ENCODE measurements around the gene NADK. TPM values are rescaled to one million over a fixed set of nuclear protein-coding genes. Genes with fewer than 3 reads are reported as not detected.

The NADK gene
- total RNA-seq, 1 donor from 2014 or later = 66.0 TPM

DNA sequence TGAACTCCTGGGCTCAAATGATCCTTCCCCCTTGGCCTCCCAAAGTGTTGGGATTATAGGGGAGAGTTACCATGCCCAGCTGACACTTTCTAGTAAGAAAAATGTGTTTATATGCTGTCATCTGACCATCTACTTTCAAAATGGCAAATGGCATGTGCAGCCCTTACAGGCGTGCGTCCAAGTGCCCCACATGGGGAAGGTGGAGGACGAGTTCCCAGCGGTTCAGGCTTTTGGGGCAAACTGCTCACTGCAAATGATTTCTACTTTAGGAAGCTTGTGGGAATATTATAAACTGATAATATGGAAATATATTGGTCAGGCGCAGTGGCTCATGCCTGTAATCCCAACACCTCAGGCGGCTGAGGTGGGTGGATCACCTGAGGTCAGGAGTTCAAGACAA is 41.5 kb upstream of the NADK start:
- Mint-ChIP-seq H3K27ac (ENCODE audit: unreplicated experiment) (no peak overlapping the region), H3K36me3 (ENCODE audit: unreplicated experiment) (peaks cover 6% of the 10 kb centered on the region), H3K4me1 (ENCODE audit: low read depth, unreplicated experiment) (no peaks in the 10 kb centered on the region), H3K9me3 (ENCODE audit: unreplicated experiment) (peaks cover 10% of the 10 kb centered on the region), H3K27me3 (ENCODE audit: unreplicated experiment) (peaks cover 5% of the 10 kb centered on the region), H3K4me3 (ENCODE audit: unreplicated experiment) (no peak overlapping the region)
- DNase-seq = no peak
- TF ChIP-seq, protein P1, sequence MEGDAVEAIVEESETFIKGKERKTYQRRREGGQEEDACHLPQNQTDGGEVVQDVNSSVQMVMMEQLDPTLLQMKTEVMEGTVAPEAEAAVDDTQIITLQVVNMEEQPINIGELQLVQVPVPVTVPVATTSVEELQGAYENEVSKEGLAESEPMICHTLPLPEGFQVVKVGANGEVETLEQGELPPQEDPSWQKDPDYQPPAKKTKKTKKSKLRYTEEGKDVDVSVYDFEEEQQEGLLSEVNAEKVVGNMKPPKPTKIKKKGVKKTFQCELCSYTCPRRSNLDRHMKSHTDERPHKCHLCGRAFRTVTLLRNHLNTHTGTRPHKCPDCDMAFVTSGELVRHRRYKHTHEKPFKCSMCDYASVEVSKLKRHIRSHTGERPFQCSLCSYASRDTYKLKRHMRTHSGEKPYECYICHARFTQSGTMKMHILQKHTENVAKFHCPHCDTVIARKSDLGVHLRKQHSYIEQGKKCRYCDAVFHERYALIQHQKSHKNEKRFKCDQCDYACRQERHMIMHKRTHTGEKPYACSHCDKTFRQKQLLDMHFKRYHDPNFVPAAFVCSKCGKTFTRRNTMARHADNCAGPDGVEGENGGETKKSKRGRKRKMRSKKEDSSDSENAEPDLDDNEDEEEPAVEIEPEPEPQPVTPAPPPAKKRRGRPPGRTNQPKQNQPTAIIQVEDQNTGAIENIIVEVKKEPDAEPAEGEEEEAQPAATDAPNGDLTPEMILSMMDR (IDR thresholded peaks at IDR 0.05; ENCODE audit: partially characterized antibody, unreplicated experiment) = no peak

DNA sequence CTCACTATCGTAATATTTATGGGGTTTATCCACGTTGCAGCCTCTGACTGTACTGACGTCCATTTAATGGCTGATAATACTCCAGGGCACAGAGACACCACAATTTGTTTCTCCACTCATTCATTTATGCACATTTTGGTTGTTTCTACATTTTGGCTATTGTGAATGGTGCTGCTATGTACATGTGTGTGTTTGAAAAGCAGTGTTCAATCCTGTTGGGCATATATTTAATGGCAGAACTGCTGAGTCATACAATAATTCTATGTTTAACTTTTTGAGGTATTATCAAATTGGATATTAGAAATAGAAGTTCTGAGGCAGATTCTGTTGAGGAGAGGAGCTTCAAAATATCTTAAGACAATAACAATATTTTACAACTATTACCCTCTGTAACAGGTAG is 39.0 kb upstream of the NADK start:
- H3K27ac Mint-ChIP-seq (ENCODE audit: unreplicated experiment) = no peak overlapping the region
- peaks cover 6% of the 10 kb centered on the region for H3K36me3 Mint-ChIP-seq (ENCODE audit: unreplicated experiment)
- no peaks in the 10 kb centered on the region for H3K4me1 Mint-ChIP-seq (ENCODE audit: low read depth, unreplicated experiment)
- peaks cover 10% of the 10 kb centered on the region for H3K9me3 Mint-ChIP-seq (ENCODE audit: unreplicated experiment)
- no peak overlapping the region for H3K4me3 Mint-ChIP-seq (ENCODE audit: unreplicated experiment)
- TF ChIP-seq, protein P1 (IDR thresholded peaks at IDR 0.05; ENCODE audit: partially characterized antibody, unreplicated experiment) = no peak
- peaks cover 6% of the 10 kb centered on the region for H3K27me3 Mint-ChIP-seq (ENCODE audit: unreplicated experiment)
- no peak for DNase-seq

DNA sequence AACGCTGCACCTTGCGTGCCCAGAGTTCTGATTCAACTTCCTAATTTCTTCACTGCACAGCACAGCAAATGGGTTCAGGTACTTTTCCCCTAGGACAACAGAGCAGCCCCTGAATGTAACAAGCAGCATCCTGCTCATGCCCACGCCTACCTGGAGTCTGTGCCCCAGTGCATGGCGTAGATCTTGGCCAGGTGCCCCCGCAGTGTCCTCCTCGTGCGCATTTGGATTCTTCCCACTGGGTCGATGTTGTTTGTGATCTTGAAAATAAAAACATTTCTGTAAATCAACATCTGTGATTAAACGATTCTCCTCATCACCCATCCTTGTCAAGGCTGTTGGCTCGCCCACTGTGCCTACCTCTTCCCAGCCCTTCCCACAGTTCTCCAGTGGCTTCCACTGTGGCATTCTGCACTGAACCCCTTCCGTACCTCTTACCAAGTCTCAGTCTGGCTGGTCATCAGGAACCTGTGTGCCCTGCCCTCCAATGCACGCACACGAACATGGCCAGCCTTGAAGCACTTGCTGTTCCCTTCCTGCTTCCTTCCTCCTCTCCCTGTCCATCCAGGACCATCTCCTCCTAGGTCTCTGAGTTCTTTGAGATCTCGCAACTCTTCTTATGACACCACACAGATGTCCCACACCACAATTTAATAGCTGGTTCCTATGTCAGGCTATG is 37.5 kb upstream of the NADK start:
- no peak overlapping the region for H3K27ac Mint-ChIP-seq (ENCODE audit: unreplicated experiment)
- peaks cover 4% of the 10 kb centered on the region for H3K27me3 Mint-ChIP-seq (ENCODE audit: unreplicated experiment)
- H3K4me1 Mint-ChIP-seq (ENCODE audit: low read depth, unreplicated experiment) = no peaks in the 10 kb centered on the region
- TF ChIP-seq, protein P1 (IDR thresholded peaks at IDR 0.05; ENCODE audit: partially characterized antibody, unreplicated experiment) = no peak
- DNase-seq = no peak
- H3K36me3 Mint-ChIP-seq (ENCODE audit: unreplicated experiment) = peaks cover 6% of the 10 kb centered on the region
- H3K9me3 Mint-ChIP-seq (ENCODE audit: unreplicated experiment) = peaks cover 10% of the 10 kb centered on the region
- H3K4me3 Mint-ChIP-seq (ENCODE audit: unreplicated experiment) = no peak overlapping the region

DNA sequence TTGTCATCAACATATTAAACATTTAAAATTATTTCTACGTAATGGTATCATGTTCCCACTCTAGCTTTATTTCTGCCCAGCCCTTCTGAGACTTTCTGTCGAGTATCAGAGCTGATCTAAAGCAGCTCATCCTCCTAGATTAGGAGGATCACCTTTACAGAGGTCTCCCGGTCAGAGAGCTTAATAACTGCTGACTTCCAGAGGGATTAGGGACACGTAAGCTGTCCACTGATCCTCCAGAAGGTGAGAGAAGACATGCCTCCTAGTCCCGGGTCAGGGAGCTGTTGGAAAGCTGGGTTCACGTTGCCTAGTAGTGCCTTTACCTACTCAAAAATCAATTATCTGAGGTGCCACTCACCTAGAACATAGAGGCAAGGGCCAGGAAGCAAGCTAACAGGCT is 31.2 kb upstream of the NADK start:
- H3K27me3 Mint-ChIP-seq (ENCODE audit: unreplicated experiment) = peaks cover 2% of the 10 kb centered on the region
- H3K4me3 Mint-ChIP-seq (ENCODE audit: unreplicated experiment) = no peak overlapping the region
- no peaks in the 10 kb centered on the region for H3K4me1 Mint-ChIP-seq (ENCODE audit: low read depth, unreplicated experiment)
- no peak overlapping the region for H3K27ac Mint-ChIP-seq (ENCODE audit: unreplicated experiment)
- TF ChIP-seq, protein P1 (IDR thresholded peaks at IDR 0.05; ENCODE audit: partially characterized antibody, unreplicated experiment) = no peak
- no peak for DNase-seq
- peaks cover 2% of the 10 kb centered on the region for H3K9me3 Mint-ChIP-seq (ENCODE audit: unreplicated experiment)
- H3K36me3 Mint-ChIP-seq (ENCODE audit: unreplicated experiment) = peaks cover 2% of the 10 kb centered on the region

DNA sequence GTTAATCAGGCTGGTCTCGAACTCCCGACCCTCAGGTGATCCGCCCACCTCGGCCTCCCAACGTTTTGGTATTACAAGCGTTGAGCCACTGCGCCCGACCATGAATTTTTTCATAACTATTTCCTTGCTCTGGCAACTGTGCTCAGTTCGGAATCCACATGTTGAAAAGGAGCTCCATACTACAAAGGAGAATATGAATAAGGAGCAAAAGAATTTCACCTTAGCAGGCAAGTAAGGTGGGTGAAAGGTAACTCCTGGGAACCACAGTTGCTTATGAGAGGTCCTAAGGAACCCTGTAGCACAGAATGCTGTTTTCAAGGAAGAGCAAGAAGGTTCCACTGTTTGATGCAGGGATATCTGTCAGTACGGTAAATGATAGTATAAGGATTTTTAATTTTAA is 29.9 kb upstream of the NADK start:
- Mint-ChIP-seq H3K4me3 (ENCODE audit: unreplicated experiment) (no peak overlapping the region), H3K27me3 (ENCODE audit: unreplicated experiment) (peaks cover 5% of the 10 kb centered on the region), H3K9me3 (ENCODE audit: unreplicated experiment) (peaks cover 4% of the 10 kb centered on the region), H3K36me3 (ENCODE audit: unreplicated experiment) (peaks cover 5% of the 10 kb centered on the region), H3K27ac (ENCODE audit: unreplicated experiment) (no peak overlapping the region), H3K4me1 (ENCODE audit: low read depth, unreplicated experiment) (peaks cover 3% of the 10 kb centered on the region)
- DNase-seq = no peak
- TF ChIP-seq, protein P1 (IDR thresholded peaks at IDR 0.05; ENCODE audit: partially characterized antibody, unreplicated experiment) = no peak
